ENCODE measurements around the gene WDR44. TPM values are rescaled to one million over a fixed set of nuclear protein-coding genes. Genes with fewer than 3 reads are reported as not detected.

The WDR44 gene
- total RNA-seq, 1 donor from 2014 or later, result 22.1 TPM

- Histone ChIP-seq H3K27me3 (no peaks in the 10 kb centered on the region), H3K36me3 (no peaks in the 10 kb centered on the region), H3K9me3 (no peaks in the 10 kb centered on the region), H3K27ac (no peak overlapping the region), H3K4me3 (no peak overlapping the region), H3K4me1 (peaks cover 8% of the 10 kb centered on the region)
- TF ChIP-seq POLR2A (IDR thresholded peaks at IDR 0.05) (no peak), POLR2AphosphoS5 (IDR thresholded peaks at IDR 0.05; ENCODE audit: insufficient read depth in 1 of 2, low read depth in 1 of 2) (no peak), CTCF (IDR thresholded peaks at IDR 0.05) (no peak)
- intact Hi-C loops (cut with DNase I), result loop anchor here (5.0 kb wide), 1 partner anchor 227 kb away; no protein-coding TSS in a partner anchor
- DNase-seq (ENCODE audit: extremely low spot score in 2 of 2), result no peak
Observed at GRCh38 chrX:118360429-118361125, 14.7 kb downstream of the WDR44 start.

GRCh38 chrX:118364261-118364660 is 18.4 kb downstream of the WDR44 start:
- intact Hi-C loops (cut with DNase I), result loop anchor here (5.0 kb wide), 1 partner anchor 223 kb away; no protein-coding TSS in a partner anchor
- Histone ChIP-seq H3K27me3 (no peaks in the 10 kb centered on the region), H3K27ac (no peak overlapping the region)

GRCh38 chrX:118367338-118367737 is 21.4 kb downstream of the WDR44 start:
- Histone ChIP-seq H3K9me3 (no peaks in the 10 kb centered on the region), H3K27ac (no peak overlapping the region), H3K4me1 (no peaks in the 10 kb centered on the region), H3K36me3 (no peaks in the 10 kb centered on the region), H3K27me3 (no peaks in the 10 kb centered on the region), H3K4me3 (no peak overlapping the region)
- intact Hi-C loops (cut with DNase I), result no loop called here
- DNase-seq (ENCODE audit: extremely low spot score in 2 of 2), result no peak
- TF ChIP-seq POLR2A (IDR thresholded peaks at IDR 0.05) (no peak), POLR2AphosphoS5 (IDR thresholded peaks at IDR 0.05; ENCODE audit: insufficient read depth in 1 of 2, low read depth in 1 of 2) (no peak), CTCF (IDR thresholded peaks at IDR 0.05) (no peak)

More at GRCh38 chrX:118364261-118364660, 18.4 kb downstream of the WDR44 start:
- no peak for TF ChIP-seq POLR2A (IDR thresholded peaks at IDR 0.05)
- TF ChIP-seq CTCF (IDR thresholded peaks at IDR 0.05), result no peak
- no peak for TF ChIP-seq POLR2AphosphoS5 (IDR thresholded peaks at IDR 0.05; ENCODE audit: insufficient read depth in 1 of 2, low read depth in 1 of 2)
- H3K4me1 ChIP-seq, result no peaks in the 10 kb centered on the region
- H3K36me3 ChIP-seq, result no peaks in the 10 kb centered on the region
- H3K9me3 ChIP-seq, result no peaks in the 10 kb centered on the region
- H3K4me3 ChIP-seq, result no peak overlapping the region
- DNase-seq (ENCODE audit: extremely low spot score in 2 of 2), result no peak

- intact Hi-C loops (cut with DNase I), result no loop called here
- no peak overlapping the region for H3K4me3 ChIP-seq
- H3K27me3 ChIP-seq, result no peaks in the 10 kb centered on the region
- DNase-seq (ENCODE audit: extremely low spot score in 2 of 2), result no peak
- TF ChIP-seq POLR2AphosphoS5 (IDR thresholded peaks at IDR 0.05; ENCODE audit: insufficient read depth in 1 of 2, low read depth in 1 of 2) (no peak), CTCF (IDR thresholded peaks at IDR 0.05) (no peak), POLR2A (IDR thresholded peaks at IDR 0.05) (no peak)
- H3K36me3 ChIP-seq, result no peaks in the 10 kb centered on the region
- no peak overlapping the region for H3K27ac ChIP-seq
- H3K9me3 ChIP-seq, result no peaks in the 10 kb centered on the region
- no peaks in the 10 kb centered on the region for H3K4me1 ChIP-seq
Observed at GRCh38 chrX:118368398-118368797, 22.5 kb downstream of the WDR44 start.

GRCh38 chrX:118370921-118371624 is 25.2 kb downstream of the WDR44 start:
- Histone ChIP-seq H3K4me3 (no peak overlapping the region), H3K27ac (no peak overlapping the region), H3K36me3 (no peaks in the 10 kb centered on the region), H3K4me1 (no peaks in the 10 kb centered on the region), H3K27me3 (no peaks in the 10 kb centered on the region), H3K9me3 (no peaks in the 10 kb centered on the region)
- DNase-seq (ENCODE audit: extremely low spot score in 2 of 2), result no peak
- no peak for TF ChIP-seq POLR2AphosphoS5 (IDR thresholded peaks at IDR 0.05; ENCODE audit: insufficient read depth in 1 of 2, low read depth in 1 of 2)
- TF ChIP-seq CTCF (IDR thresholded peaks at IDR 0.05), result no peak
- TF ChIP-seq POLR2A (IDR thresholded peaks at IDR 0.05), result no peak
- intact Hi-C loops (cut with DNase I), result loop anchor here (1.0 kb wide), 1 partner anchor 49 kb away; no protein-coding TSS in a partner anchor

Data from vagina (tissue), 2 donors.